HL-60 (cell line): ENCODE measurements around the gene ZRANB2.

Experiments
- POLR2AphosphoS5 ChIP-seq: IDR thresholded peaks from 2 replicates; pipeline ENCODE4 v1.6.1; 2012; ENCODE audit warnings: low read depth
- SPI1 ChIP-seq: IDR thresholded peaks from 2 replicates; pipeline ENCODE4 v1.6.1; 2012; ENCODE audit warnings: low read depth, mild to moderate bottlenecking, borderline replicate concordance
- TF ChIP-seq, protein P1 (sequence below): IDR thresholded peaks from one replicate; pipeline ENCODE4 v1.5.1; 2011; ENCODE audit warnings: low read length, control low read depth, inconsistent platforms; ENCODE audit not compliant: insufficient read depth

- TF ChIP-seq, protein P1, sequence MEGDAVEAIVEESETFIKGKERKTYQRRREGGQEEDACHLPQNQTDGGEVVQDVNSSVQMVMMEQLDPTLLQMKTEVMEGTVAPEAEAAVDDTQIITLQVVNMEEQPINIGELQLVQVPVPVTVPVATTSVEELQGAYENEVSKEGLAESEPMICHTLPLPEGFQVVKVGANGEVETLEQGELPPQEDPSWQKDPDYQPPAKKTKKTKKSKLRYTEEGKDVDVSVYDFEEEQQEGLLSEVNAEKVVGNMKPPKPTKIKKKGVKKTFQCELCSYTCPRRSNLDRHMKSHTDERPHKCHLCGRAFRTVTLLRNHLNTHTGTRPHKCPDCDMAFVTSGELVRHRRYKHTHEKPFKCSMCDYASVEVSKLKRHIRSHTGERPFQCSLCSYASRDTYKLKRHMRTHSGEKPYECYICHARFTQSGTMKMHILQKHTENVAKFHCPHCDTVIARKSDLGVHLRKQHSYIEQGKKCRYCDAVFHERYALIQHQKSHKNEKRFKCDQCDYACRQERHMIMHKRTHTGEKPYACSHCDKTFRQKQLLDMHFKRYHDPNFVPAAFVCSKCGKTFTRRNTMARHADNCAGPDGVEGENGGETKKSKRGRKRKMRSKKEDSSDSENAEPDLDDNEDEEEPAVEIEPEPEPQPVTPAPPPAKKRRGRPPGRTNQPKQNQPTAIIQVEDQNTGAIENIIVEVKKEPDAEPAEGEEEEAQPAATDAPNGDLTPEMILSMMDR, result no peak
- no peak for TF ChIP-seq SPI1
- TF ChIP-seq POLR2AphosphoS5, result no peak
Measured at GRCh38 chr1:71106658-71107322, 26.0 kb upstream of the ZRANB2 start.
